Neuronal stem cell (in vitro differentiated cells): Measurements from ENCODE around the gene IVD.
A peak's percentile ranks its signal among the peaks of the same experiment; 100 is the strongest.

Experiments
- DNase-seq: peaks from one replicate; pipeline ENCODE4 v3.0.0-alpha.2; 2013; ENCODE audit warnings: low spot score
- H2AFZ ChIP-seq: one replicate; pipeline ENCODE4 v1.6.1; 2013; ENCODE audit warnings: mild to moderate bottlenecking, low read length, inconsistent platforms
- H2AK5ac ChIP-seq: 2 replicates; pipeline ENCODE4 v1.6.1; 2013; ENCODE audit warnings: low read depth, mild to moderate bottlenecking, inconsistent platforms, low read length, moderate library complexity, mixed read lengths
- H2BK120ac ChIP-seq: 2 replicates; pipeline ENCODE4 v1.6.1; 2013; ENCODE audit warnings: low read depth, mild to moderate bottlenecking, inconsistent platforms, low read length, moderate library complexity, mixed read lengths
- H2BK12ac ChIP-seq: one replicate; pipeline ENCODE4 v1.6.1; 2013; ENCODE audit warnings: low read length, inconsistent platforms
- H2BK15ac ChIP-seq: 2 replicates; pipeline ENCODE4 v1.6.1; 2013; ENCODE audit warnings: mild to moderate bottlenecking, low read length, inconsistent platforms, mixed read lengths
- H2BK5ac ChIP-seq: one replicate; pipeline ENCODE4 v1.6.1; 2013; ENCODE audit warnings: inconsistent platforms, mild to moderate bottlenecking, low read length, moderate library complexity
- H3K14ac ChIP-seq: one replicate; pipeline ENCODE4 v1.6.1; 2013; ENCODE audit warnings: low read length, inconsistent platforms
- H3K18ac ChIP-seq: 2 replicates; pipeline ENCODE4 v1.6.1; 2013; ENCODE audit warnings: low read length, inconsistent platforms
- H3K23ac ChIP-seq: 2 replicates; pipeline ENCODE4 v1.6.1; 2013; ENCODE audit warnings: low read depth, mild to moderate bottlenecking, mixed read lengths, low read length, inconsistent platforms; ENCODE audit not compliant: poor library complexity
- H3K27ac ChIP-seq: replicated peaks from 3 replicates; pipeline ENCODE4 v1.5.1; 2013; ENCODE audit warnings: low read length, inconsistent platforms
- H3K27me3 ChIP-seq, 3 experiments: 2 replicates each; pipeline ENCODE4 v1.6.1; 2013; ENCODE audit warnings: low read length in 3 of 3, mild to moderate bottlenecking in 2 of 3, inconsistent platforms in 1 of 3, low read depth in 1 of 3, mixed read lengths in 1 of 3, moderate library complexity in 1 of 3; ENCODE audit not compliant: control insufficient read depth in 3 of 3, insufficient read depth in 3 of 3
- H3K36me3 ChIP-seq, 2 donors: replicated peaks in 1 of 2; 2 replicates each; pipeline ENCODE4 v1.6.1; 2013; ENCODE audit warnings: low read length in 2 of 2; ENCODE audit not compliant: control insufficient read depth in 2 of 2, insufficient read depth in 2 of 2
- H3K4ac ChIP-seq: 2 replicates; pipeline ENCODE4 v1.6.1; 2013; ENCODE audit warnings: inconsistent platforms, mild to moderate bottlenecking, low read length, moderate library complexity
- H3K4me1 ChIP-seq, 2 donors: 1 replicate in 1 of 2; 2 replicates in 1 of 2; pipeline ENCODE4 v1.6.1; 2013; ENCODE audit warnings: low read length in 2 of 2, low read depth in 1 of 2; ENCODE audit not compliant: control insufficient read depth in 2 of 2, insufficient read depth in 1 of 2
- H3K4me2 ChIP-seq: one replicate; pipeline ENCODE4 v1.6.1; 2013; ENCODE audit warnings: mild to moderate bottlenecking, low read length, inconsistent platforms; ENCODE audit not compliant: insufficient read depth, poor library complexity, severe bottlenecking
- H3K4me3 ChIP-seq, 2 donors: 2 replicates each; pipeline ENCODE4 v1.5.1; 2013; ENCODE audit warnings: low read length in 2 of 2, mild to moderate bottlenecking in 2 of 2, inconsistent platforms in 1 of 2, moderate library complexity in 1 of 2
- H3K79me1 ChIP-seq: one replicate; pipeline ENCODE4 v1.6.1; 2013; ENCODE audit warnings: low read depth, mild to moderate bottlenecking, inconsistent platforms, low read length, moderate library complexity
- H3K9ac ChIP-seq: one replicate; pipeline ENCODE4 v1.6.1; 2013; ENCODE audit warnings: mild to moderate bottlenecking, low read depth, low read length, inconsistent platforms; ENCODE audit not compliant: poor library complexity
- H3K9me3 ChIP-seq, 2 donors: replicated peaks in 1 of 2; 2 replicates each; pipeline versions ENCODE3 to v1.6.1; 2013; ENCODE audit warnings: low read length in 2 of 2, mild to moderate bottlenecking in 2 of 2, inconsistent platforms in 1 of 2, low read depth in 1 of 2, mixed read lengths in 1 of 2, moderate library complexity in 1 of 2; ENCODE audit not compliant: control insufficient read depth in 2 of 2, insufficient read depth in 1 of 2
- H4K8ac ChIP-seq: one replicate; pipeline ENCODE4 v1.6.1; 2013; ENCODE audit warnings: low read depth, mild to moderate bottlenecking, inconsistent platforms, low read length, moderate library complexity
- H4K91ac ChIP-seq: one replicate; pipeline ENCODE4 v1.6.1; 2013; ENCODE audit warnings: low read length, low read depth, mild to moderate bottlenecking, inconsistent platforms; ENCODE audit not compliant: poor library complexity
- WGBS, 2 donors: extraction: QIAGEN DNeasy Blood & Tissue Kit; methylation state at CpG; one replicate each; pipeline ENCODE4 v1.1.7; 2013; ENCODE audit warnings: missing lambda C conversion rate in 2 of 2, mixed read lengths in 1 of 2; ENCODE audit not compliant: insufficient read length in 2 of 2, insufficient replicate concordance in 1 of 2; ENCODE audit errors: extremely low coverage in 2 of 2; 5-methylcytosine and 5-hydroxymethylcytosine counted together

Gene IVD

DNA sequence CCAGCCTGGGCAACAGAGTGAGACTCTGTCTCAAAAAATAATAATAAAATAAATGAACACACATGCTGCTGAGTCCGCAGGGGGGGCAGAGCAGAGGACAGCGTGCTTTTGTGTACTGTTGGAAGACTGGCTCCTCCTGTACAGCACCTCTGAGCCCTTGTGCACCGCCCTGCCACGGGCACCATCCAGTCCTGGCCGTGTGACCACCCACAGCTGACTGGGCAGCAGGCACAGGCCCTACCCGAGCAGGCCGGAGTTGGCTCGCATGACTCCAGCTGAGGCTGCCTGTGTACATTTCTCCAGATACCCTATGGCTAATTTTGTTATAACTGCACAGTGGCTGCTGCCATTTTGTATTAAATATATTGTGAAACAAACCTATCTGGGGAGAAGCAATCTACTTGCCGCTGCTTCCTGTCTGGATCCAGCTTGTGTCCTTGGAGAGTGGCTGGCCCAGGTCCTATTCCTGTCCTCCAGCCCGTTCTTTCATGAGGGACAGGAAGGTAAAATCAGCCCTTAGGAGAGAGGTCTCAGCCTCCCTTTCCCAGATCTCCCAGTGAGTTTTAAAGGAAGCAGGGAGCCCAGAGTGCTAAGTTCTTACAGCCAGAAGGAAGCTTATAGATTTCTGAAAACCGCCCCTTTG, 14.6 kb downstream of the IVD start:
- no CpG with 5 or more reads among the region's 11 CpGs for WGBS, 2 donors

DNA sequence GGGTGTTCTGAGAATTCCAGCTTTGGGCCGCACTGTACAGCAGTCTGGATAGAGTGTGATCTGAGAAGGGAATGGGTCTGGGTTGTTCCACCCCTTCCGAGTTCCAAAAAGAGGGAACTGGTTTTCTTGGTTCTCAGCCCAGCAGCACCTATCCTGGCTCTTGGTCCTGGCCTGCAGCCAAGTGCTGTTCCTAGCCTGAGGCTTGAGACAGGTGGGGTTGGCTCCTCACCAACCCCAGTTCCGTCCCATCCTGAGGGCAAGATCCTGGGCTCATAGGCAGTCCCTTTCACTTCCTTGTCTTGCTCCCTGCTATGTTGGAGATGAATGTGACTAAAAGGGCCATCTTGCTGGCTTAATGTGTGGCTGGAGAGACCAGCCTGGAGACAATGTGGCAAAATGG, 15.2 kb downstream of the IVD start:
- H2AFZ ChIP-seq: no peak overlapping the region
- peaks cover 1% of the 10 kb centered on the region for H3K79me1 ChIP-seq
- no peak overlapping the region for H3K27ac ChIP-seq
- H3K4me2 ChIP-seq: no peak overlapping the region
- no peak overlapping the region for H2AK5ac ChIP-seq
- no peak overlapping the region for H3K14ac ChIP-seq
- no peaks in the 10 kb centered on the region for H3K9me3 ChIP-seq
- H3K9ac ChIP-seq: no peak overlapping the region
- H3K23ac ChIP-seq: no peak overlapping the region
- peaks cover 0 to 2% (median 0%) of the 10 kb centered on the region in 3 experiments for H3K27me3 ChIP-seq
- no peak overlapping the region for H2BK5ac ChIP-seq
- peaks cover 9 to 23% of the 10 kb centered on the region in 2 donors for H3K36me3 ChIP-seq
- DNase-seq: no peak
- peaks cover 3 to 4% of the 10 kb centered on the region in 2 donors for H3K4me1 ChIP-seq
- no peak overlapping the region for H2BK120ac ChIP-seq
- no peak overlapping the region for H3K18ac ChIP-seq
- H3K4ac ChIP-seq: no peak overlapping the region
- H2BK15ac ChIP-seq: no peak overlapping the region
- no peak overlapping the region for H3K4me3 ChIP-seq
- no CpG with 5 or more reads among the region's 3 CpGs for WGBS, 2 donors
- no peak overlapping the region for H4K8ac ChIP-seq
- no peak overlapping the region for H2BK12ac ChIP-seq
- no peak overlapping the region for H4K91ac ChIP-seq

More for the DNA sequence above, 14.6 kb downstream of the IVD start:
- Histone ChIP-seq H3K27ac (no peak overlapping the region), H3K9me3 (no peaks in the 10 kb centered on the region), H3K4ac (no peak overlapping the region), H2BK15ac (no peak overlapping the region), H2BK120ac (no peak overlapping the region), H2BK5ac (no peak overlapping the region), H3K18ac (no peak overlapping the region), H3K36me3 (peaks cover 15 to 29% of the 10 kb centered on the region in 2 donors), H3K79me1 (peaks cover 1% of the 10 kb centered on the region), H3K14ac (no peak overlapping the region), H3K23ac (no peak overlapping the region), H3K4me2 (no peak overlapping the region), H3K9ac (no peak overlapping the region), H4K8ac (no peak overlapping the region), H2BK12ac (no peak overlapping the region), H3K4me3 (no peak overlapping the region), H2AK5ac (no peak overlapping the region), H3K4me1 (peaks cover 3 to 4% of the 10 kb centered on the region in 2 donors), H2AFZ (no peak overlapping the region), H3K27me3 (peaks cover 0 to 2% (median 0%) of the 10 kb centered on the region in 3 experiments), H4K91ac (no peak overlapping the region)
- DNase-seq: no peak

GRCh38 chr15:40421246-40422157, 15.9 kb downstream of the IVD start:
- DNase-seq: peak; percentile 62
- peak overlapping the region; percentile 40 for H3K18ac ChIP-seq
- H3K9ac ChIP-seq: peak overlapping the region; percentile 89
- H3K36me3 ChIP-seq: peaks cover 5 to 17% of the 10 kb centered on the region in 2 donors
- no peak overlapping the region for H2BK120ac ChIP-seq
- no peak overlapping the region for H3K27ac ChIP-seq
- no peaks in the 10 kb centered on the region for H3K79me1 ChIP-seq
- peaks cover 3 to 4% of the 10 kb centered on the region in 2 donors for H3K4me1 ChIP-seq
- peak overlapping the region; percentile 59 for H3K23ac ChIP-seq
- no peak overlapping the region for H2BK12ac ChIP-seq
- peak overlapping the region; percentile 66 for H2AFZ ChIP-seq
- H3K27me3 ChIP-seq: peaks cover 0 to 2% (median 0%) of the 10 kb centered on the region in 3 experiments
- H3K4me3 ChIP-seq: peak overlapping the region in 1 of 2 donors; percentile 65
- H3K4ac ChIP-seq: no peak overlapping the region
- H2AK5ac ChIP-seq: no peak overlapping the region
- no peaks in the 10 kb centered on the region for H3K9me3 ChIP-seq
- no CpG with 5 or more reads among the region's 31 CpGs for WGBS, 2 donors
- H2BK15ac ChIP-seq: no peak overlapping the region
- H4K8ac ChIP-seq: no peak overlapping the region
- no peak overlapping the region for H2BK5ac ChIP-seq
- no peak overlapping the region for H3K14ac ChIP-seq
- H3K4me2 ChIP-seq: no peak overlapping the region
- no peak overlapping the region for H4K91ac ChIP-seq
